ENCODE measurements around the gene RPL10A.

GRCh38 chr6:35505999-35506412, 37.8 kb downstream of the RPL10A start:
- TF ChIP-seq, protein P1, sequence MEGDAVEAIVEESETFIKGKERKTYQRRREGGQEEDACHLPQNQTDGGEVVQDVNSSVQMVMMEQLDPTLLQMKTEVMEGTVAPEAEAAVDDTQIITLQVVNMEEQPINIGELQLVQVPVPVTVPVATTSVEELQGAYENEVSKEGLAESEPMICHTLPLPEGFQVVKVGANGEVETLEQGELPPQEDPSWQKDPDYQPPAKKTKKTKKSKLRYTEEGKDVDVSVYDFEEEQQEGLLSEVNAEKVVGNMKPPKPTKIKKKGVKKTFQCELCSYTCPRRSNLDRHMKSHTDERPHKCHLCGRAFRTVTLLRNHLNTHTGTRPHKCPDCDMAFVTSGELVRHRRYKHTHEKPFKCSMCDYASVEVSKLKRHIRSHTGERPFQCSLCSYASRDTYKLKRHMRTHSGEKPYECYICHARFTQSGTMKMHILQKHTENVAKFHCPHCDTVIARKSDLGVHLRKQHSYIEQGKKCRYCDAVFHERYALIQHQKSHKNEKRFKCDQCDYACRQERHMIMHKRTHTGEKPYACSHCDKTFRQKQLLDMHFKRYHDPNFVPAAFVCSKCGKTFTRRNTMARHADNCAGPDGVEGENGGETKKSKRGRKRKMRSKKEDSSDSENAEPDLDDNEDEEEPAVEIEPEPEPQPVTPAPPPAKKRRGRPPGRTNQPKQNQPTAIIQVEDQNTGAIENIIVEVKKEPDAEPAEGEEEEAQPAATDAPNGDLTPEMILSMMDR (IDR thresholded peaks at IDR 0.05): no peak
- no peak for TF ChIP-seq POLR2A (IDR thresholded peaks at IDR 0.05)
